ENCODE results near the gene RTN4IP1.

The RTN4IP1 gene

GRCh38 chr6:106629103-106629858, at the start of gene RTN4IP1, which contains the start of gene QRSL1:
TSS of gene RTN4IP1 (minus strand) at chr6:106629498. CDS start at chr6:106629021, 477 bp downstream.
TSS of gene QRSL1 (plus strand) at chr6:106629578. CDS start at chr6:106629682, 104 bp downstream.
- DNase-seq (ENCODE audit: low spot score): peak; percentile 97

- DNase-seq (ENCODE audit: low spot score): no peak
These were observed 48.0 kb upstream of the RTN4IP1 start for GRCh38 chr6:106677282-106677681.

- DNase-seq (ENCODE audit: low spot score): no peak
These were observed 45.4 kb upstream of the RTN4IP1 start for GRCh38 chr6:106674541-106675229.

- DNase-seq (ENCODE audit: low spot score): no peak
These were observed 42.4 kb upstream of the RTN4IP1 start for GRCh38 chr6:106671651-106672050.

GRCh38 chr6:106670236-106670635, 40.9 kb upstream of the RTN4IP1 start:
- DNase-seq (ENCODE audit: low spot score): no peak

GRCh38 chr6:106667022-106667402, 37.7 kb upstream of the RTN4IP1 start:
- DNase-seq (ENCODE audit: low spot score): no peak

GRCh38 chr6:106666282-106667021, 37.2 kb upstream of the RTN4IP1 start:
- peak; percentile 90 for DNase-seq (ENCODE audit: low spot score)

GRCh38 chr6:106662458-106662857, 33.2 kb upstream of the RTN4IP1 start:
- DNase-seq (ENCODE audit: low spot score): no peak

GRCh38 chr6:106659859-106660258, 30.6 kb upstream of the RTN4IP1 start:
- DNase-seq (ENCODE audit: low spot score): no peak

- no peak for DNase-seq (ENCODE audit: low spot score)
These were observed 29.2 kb upstream of the RTN4IP1 start for GRCh38 chr6:106658469-106658868.

GRCh38 chr6:106648651-106649308, 19.5 kb upstream of the RTN4IP1 start:
- DNase-seq (ENCODE audit: low spot score): peak; percentile 90

GRCh38 chr6:106643061-106643460, 13.8 kb upstream of the RTN4IP1 start:
- no peak for DNase-seq (ENCODE audit: low spot score)

- no peak for DNase-seq (ENCODE audit: low spot score)
These were observed 13.2 kb upstream of the RTN4IP1 start for GRCh38 chr6:106642476-106642875.

- no peak for DNase-seq (ENCODE audit: low spot score)
These were observed 10.5 kb upstream of the RTN4IP1 start for GRCh38 chr6:106639812-106640211.

GRCh38 chr6:106637717-106638341, 8.5 kb upstream of the RTN4IP1 start:
- peak; percentile 82 for DNase-seq (ENCODE audit: low spot score)

- peak; percentile 52 for DNase-seq (ENCODE audit: low spot score)
These were observed 7.9 kb upstream of the RTN4IP1 start for GRCh38 chr6:106637051-106637716.

- DNase-seq (ENCODE audit: low spot score): no peak
These were observed 5.3 kb upstream of the RTN4IP1 start for GRCh38 chr6:106634565-106634964.

- DNase-seq (ENCODE audit: low spot score): no peak
These were observed 2.0 kb upstream of the RTN4IP1 start for GRCh38 chr6:106631346-106631745.

- DNase-seq (ENCODE audit: low spot score): peak; percentile 66
These were observed 1.1 kb upstream of the RTN4IP1 start for GRCh38 chr6:106630366-106630765.

- DNase-seq (ENCODE audit: low spot score): no peak
These were observed 513 bp upstream of the RTN4IP1 start for GRCh38 chr6:106629859-106630163.

- DNase-seq (ENCODE audit: low spot score): no peak
These were observed 618 bp downstream of the RTN4IP1 start for GRCh38 chr6:106628658-106629102.

Data from NAMALWA (cell line).